DMS114 treated with DMSO at 0.1 percent for 48 hours (cell line): ENCODE results near the gene PLXNB1.

Source experiments
- DNase-seq: peaks from one replicate; lab custom pipeline; 2025; ENCODE audit not compliant: unreplicated experiment; lab: John Stamatoyannopoulos, UW

The PLXNB1 gene

DNA sequence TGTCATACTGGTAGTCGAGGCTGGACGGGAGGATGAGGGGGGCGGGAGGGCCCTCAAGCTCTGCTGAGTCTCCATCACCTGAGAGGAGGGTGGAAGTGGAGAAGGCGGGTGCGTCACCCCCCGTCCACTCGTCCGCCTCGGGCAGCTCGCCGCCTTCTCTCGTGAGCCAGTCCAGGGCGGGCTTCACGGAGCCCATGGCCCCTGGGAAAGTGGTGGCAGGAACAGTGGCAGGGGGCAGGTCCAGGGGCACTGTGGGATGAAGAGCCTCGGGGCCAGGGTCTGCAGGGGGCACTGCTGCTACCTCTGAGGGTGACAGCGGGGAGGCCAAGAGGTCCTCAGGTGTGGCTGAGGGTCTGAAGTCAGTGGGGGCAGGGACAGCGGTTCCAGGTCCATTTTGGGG is 10.3 kb downstream of the PLXNB1 start:
- DNase-seq, result no peak

DNA sequence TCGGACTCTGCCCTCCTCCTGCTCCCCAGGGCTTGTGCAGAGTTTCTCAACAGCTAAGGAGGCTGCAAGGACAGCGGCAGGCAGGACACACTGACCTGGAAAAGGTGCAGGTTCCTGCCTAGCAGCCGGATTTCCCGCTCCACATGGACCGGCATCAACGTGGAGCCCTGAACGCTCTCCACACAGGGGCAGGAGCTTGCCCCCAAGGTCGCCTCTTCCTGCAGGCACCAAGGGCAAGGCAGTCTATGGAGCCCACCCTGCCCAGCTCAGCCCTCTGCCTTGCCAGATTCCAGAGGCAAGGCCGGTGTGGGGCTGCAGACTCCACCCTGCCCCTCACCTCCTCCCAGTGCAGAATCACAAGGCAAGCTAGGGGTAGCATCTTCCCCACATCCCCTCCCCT is 10.7 kb downstream of the PLXNB1 start:
- no peak for DNase-seq

DNA sequence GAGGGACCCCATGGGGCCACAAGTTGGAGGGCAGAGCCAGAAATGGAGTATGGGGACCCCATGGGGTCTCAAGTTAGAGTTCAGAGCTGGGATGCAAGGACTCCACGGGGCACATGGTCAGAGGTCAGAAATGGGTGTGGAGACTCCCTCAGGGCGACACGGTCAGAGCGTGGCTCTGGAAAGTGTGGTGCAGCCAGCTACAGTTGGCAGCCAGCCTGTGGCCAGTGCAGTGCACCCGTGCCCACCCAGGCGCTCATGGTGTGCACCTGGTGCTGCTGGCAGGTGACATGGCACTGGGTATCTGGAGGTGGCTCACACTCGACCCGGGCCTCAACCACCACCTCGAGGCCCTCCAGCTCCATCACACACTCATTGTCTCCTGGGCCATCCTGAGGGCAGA is 11.2 kb downstream of the PLXNB1 start:
- DNase-seq, result no peak

DNA sequence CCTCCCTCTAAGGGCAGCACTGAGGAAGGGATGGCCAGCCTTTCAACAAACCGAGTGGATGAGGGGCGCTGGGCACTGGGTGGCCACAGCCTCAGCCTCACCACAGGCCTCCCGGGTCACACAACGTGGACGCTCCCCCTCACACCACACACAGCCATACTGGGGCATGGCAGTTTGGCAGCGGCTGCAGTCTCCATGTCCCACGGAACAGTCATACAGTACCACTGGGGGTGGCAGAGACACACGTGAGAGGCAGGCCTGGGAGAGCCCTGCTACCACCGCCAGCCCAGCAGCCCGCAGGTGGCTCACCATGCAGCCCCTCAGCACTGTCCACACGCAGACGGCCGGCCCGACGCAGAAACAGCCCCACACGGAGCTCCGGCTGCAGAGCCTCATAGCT is 11.7 kb downstream of the PLXNB1 start:
- no peak for DNase-seq

DNA sequence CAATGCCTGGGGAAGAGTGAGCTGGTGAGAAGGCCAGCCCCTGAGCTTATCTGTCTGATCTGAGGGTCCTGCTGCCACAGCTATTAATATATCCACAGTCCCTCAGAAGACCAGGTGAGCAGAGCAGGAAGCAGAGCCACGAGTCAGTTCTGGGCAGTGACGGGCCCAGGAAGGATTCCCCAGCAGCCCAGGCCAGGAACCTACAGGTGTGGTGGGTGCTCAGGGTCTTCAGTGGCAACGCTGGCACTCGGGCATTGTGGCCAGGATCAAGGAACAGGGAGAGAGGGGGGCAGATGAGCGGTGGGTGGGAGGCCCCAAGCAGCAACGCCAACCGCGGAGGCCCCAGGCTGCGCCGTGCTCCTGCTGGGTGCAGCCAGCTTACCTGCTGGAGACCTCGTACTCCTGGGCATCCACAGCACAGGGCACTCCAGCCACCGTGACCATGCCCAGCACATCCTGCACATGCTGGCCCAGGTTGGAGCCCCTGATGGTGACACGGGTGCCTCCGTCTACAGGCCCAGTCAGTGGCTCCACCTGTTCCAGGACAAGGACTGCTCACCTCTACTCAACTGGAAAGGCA is 12.3 kb downstream of the PLXNB1 start:
- no peak for DNase-seq

DNA sequence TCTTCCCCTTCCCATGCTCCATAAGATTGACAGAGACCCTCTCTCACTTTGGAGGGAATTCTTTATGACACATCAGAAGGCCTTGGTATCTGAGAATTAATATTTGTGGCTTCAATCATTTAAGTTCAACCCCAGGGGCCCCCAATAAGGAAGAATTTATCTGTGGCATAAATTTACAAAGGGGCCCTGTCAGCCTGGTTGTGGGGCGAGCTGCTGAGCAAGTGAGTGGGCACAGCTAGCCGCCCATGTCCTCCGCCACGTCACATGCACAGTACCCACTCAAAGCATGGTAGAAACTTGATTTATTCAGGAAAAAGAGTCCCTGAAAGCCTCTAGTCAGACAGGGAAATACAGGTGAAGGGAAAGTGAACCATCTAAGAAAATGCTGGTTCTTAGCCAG is 13.3 kb downstream of the PLXNB1 start:
- DNase-seq, result no peak

DNA sequence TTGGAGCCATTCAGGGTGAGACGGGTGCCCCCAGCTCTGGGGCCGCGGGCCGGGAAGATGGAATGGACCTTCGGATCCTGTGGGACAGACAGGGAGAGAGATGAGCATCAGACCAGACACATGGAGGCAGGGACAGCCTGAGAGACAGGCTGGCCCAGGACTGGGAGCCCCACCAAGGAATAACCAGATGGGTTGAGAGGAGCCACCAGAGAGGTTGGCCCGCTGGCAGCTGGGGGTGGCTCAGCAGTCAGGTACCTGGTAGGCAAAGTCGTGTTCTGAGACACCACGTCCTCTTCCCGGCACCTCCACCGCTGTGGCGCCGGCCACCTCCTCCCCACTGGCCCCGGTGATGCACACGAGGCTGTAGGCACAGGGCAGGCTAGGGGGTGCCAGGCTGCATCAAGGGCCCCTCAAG is 13.8 kb downstream of the PLXNB1 start:
- DNase-seq, result no peak

DNA sequence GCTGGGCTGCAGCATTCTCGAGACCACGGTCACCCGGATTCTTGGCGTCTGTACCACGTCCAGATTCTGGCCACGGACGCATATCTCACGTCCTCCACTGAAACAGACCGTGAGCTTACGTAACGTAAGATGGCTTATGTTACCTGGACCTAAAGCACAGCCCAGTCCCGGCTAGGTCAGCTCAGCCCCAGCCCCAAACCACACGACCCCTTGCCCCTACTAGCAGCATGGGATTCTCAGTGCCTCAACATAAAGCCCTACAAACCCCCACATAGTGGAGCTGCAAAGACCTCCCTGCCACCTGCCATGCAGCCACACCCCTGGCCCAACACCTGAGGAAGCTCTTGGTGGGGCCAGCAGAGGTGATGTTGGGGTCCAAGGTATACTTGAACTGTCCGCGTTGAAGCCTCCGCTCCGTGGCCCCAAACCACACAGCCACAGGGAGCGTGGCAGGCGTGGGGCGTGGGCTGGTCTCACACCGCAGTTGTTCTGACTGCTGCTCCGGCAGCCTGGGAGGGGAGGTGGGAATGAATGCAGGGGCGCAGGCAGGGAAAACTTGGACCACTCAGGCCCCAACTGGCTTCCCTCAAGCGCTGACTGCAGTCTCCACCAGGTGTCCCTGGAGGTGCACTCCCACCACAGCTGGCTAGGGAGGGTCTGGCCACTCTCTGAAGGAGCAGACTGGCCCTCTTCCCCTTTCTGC is 14.5 kb downstream of the PLXNB1 start:
- DNase-seq, result no peak

DNA sequence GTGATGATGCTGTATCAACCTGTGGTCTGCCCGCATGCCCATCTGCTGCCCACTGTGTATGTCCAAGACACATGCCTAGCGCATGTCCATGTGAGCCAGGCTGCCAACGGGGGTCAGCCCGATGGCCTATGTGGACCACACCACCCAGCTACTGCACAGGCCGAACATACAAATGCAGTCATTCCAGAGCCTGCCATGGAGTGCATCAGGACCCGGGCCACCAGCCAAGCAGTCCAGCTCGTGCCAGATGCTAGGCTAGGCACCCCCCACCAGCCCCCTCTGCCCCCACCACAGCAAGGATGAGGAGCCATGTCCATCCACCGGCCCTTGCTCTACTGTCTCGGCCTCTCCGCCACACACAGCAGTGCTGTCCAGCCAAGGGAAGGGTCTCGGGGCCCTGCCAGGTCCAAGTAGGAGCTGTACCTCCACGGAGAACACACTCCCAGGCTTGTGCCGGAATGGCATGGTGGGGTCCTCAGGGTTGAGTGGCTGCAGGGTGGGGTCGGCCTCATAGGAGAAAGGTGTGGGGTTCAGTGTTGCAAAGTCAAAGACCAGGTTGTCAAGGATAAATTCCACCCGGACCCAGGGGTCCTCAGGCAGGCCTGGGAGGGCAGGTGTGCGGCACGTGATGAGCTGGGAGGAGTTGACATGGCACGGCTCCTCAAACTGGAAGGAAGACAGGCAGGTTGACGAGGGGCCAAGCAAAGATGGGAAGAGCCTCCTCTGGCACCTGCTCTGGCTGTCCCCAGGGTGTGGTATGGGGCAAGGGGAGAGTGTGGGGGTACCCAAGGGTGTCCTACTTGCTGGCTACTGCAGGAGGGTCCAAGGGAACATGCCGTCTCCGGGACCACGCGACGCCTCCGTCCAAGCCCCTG is 15.3 kb downstream of the PLXNB1 start:
- no peak for DNase-seq

DNA sequence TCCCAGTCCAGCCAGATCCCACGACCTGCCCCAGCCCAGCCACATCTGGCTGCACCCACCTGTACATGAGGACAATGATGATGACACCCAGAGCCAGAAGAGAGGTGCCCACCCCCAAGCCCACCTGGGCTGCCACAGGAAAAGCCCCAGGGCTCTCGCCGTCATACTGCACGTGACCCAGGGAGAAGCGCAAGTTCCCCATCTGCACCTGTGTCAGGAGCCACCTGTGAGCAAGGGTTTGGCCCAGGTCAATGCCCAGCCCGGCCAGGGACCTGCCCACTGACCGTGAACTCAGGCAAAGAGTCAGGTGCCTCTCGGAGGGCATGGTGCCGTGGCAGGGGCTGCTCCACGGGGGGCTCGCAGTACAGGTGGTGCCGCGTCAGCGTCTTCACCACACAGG is 16.3 kb downstream of the PLXNB1 start:
- no peak for DNase-seq

DNA sequence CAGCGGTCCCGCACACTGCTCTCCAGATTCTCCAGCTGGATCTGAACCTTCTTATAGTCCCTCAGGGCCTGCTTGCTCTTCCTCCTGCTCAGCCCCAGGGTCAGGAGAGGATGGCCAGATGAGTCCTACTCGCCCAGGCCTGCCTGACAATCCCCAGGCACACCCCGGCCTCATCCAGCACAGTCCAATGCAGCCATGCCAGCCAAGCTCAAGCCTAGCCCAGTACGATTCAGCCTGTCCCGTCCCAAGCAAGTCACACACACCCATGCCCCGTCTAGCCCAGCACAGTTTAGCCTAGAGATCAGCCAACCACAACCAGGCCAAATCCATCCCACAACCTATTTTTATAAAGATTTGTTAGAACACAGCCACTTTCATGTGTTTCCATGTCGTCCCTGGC is 16.8 kb downstream of the PLXNB1 start:
- no peak for DNase-seq

DNA sequence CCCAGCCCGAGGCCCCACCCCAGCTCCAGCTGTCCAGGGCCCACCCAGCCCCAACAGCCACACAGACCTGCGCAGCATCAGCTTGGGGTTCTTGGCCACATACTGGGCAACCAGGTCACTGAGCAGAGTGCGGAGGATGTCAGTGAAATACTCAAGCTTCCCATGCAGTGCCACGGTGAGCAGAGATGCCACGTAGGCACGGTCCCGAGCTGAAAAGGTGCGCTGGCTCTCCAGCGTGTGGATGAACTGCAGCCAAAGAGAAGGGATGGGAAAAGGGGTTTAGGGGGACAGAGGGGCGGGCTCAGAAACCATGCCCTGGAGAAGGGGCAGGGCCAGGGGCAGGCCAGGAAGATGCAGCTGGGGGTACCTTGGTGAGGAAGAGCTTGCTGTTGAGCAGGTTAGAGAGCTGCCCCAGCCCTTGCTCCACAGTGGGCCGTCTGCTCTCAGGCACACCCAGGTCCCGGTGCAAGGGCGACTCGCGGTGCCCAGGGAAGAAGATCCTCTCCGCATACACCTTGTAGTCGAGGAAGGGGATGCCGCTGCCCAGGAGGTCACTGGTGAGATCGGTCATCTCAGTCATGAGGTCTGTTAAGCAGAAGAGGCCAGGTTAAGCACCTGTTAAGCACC is 17.4 kb downstream of the PLXNB1 start:
- DNase-seq, result no peak

DNA sequence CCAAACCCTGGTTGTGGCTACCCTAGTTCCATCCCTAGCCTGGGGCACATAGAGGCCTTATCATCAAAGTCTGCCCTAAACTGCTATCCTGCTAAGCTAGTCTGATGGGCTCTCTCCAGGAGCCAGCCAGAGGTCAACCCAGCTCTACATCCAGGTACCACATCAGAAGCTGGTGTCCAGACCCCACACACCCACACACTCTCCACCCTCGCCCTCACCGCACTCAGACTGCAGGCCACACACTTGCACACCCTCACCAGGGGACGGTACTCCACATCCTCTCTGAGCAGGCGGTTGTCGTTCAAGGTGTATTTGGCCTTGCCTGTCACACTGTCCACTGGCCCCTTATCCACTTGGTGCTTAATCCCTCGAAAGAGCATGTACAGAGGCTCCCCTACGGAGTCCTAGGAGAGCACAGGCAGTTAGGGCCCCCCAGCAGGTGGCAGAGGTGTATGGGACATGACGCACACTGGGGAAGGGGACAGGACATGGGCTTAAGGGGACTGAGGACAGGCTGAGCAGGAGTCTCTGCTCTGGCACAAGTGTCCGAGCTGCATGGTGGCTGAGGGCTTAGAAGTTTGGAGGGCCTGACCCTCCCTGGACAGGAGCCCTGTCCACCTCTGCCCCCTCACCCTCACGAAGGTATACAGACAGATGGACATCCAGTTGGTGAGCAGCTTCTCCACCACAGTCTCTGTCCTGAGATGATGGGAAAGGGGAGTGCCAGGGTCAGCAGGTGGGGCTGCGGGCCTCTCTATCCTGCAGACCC is 18.1 kb downstream of the PLXNB1 start:
- no peak for DNase-seq

DNA sequence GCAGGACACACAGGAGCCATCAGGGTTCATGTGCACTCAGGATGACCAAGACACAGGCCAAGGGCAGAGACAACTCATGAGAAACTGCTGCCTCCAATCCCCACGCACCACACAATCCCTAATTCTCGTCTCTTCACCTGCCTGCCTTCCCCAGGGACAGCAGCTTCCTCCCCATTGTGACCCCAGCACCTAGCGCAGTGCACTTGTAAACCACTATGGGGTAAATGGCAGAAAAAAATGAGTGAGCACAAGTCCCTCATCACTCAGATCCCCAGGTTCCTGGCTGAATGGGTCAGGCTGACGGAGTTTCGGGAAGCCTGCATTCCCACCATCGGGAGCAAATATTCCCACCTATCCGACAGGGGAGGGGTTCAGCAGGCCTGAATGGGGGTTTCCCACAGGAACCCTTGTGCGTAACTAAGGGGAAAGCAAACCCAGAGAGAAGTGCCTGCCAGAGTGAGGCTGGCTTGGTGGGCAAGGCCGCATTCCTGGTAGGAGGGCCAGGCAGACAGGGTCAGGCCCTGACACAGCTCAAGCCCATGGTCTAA is 18.8 kb downstream of the PLXNB1 start:
- DNase-seq, result no peak

DNA sequence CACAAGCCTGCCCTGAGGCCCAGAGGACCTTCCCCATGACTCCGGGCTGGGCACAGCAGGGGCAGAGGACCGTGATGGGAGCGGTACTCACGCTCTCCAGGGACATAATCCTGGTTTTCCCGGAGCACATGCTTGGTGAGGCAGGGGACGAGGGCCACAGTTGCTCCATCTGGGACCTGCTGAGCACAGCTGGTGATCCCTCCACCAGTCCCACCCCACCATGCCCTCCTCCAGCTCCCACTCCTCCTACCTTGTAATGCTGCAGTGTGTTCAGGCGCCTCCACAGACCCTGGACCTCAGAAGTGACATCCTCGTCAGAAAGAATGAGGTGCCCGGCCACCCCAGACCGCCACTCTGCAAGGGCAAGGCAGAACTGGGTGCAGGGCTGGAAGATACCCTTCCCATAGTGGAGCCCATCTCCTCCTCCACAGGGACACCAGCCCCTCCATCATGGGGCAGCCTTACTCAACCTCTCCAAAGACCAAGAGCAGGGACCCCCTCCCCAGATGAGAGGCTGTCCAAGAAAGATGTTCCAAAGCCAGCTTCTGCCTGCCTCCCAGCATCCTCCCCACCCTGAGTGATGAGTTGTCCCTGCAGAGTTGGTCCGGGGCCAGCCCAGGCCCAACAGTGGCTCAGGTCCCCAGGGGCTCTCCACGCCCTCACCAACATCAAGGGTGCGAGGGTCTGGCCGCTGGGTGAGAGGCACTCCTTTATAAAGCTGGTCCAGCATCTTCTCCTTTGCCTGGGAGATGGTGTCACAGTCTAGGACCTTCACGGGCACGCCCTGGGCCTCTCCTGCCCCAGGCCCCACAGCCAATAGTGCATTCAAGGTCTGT is 19.5 kb downstream of the PLXNB1 start:
- no peak for DNase-seq

DNA sequence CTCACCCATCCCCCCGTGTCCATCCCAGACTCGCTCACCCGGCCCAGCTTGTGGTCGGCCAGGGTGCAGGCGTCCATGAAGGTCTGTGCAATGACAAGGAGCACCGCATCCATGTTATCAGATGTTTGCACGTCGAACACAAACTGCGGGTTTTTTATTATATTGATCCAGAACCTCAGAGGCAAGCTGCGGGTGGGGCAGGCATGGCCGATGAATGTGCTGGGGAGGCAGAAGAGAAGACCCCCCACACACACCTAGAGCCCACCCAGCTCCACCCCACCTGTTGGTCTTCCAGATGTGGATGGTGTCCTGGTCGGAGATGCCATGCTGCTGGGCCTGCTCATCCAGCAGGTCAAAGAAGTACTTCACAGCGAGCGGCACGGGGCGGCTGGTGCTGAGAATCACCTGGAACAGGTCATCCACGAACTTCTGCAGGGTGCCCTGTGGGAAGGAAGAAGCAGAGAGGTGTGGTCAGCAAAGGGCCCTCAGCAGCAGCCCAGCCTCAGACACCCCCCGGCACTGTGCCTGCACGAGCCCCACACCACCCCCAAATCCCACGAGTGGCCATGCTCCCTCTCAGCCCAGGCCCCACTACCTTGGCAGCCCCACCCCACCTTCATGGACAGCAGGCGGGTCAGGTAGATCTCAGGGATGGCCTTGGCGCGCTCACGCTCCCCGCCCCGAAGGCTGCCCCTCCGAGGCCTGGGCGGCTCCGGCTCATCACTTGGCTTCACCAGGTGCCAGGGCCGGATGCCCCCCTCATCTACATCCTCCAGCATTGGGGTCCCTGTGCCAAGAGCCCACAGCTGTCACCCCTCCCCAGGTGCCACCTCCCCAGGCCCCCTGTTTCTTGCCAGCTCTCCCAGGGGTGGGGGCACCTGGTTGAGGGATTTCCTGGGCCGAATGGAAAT is 20.3 kb downstream of the PLXNB1 start:
- no peak for DNase-seq

DNA sequence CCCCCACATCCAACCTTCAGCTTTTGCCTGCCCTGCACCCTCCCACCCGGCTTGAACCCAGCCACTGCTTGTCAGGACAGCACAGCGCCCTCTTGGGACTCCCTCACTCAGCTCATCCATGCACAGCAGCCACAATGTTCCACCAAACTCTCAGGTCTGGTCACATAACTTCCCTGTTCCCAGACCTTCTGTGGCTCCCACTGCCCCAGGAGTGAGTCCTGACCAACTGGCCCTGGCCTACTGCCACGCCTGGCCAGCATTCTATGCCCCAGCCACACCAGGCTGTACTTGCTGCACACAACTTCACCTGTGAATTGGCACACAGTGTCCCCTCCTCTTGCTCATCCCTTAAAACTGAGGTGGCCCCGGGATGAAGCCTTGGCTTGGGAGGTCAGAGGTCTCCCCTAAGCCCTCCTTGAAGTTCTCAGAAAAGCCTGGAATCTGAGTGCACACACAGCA is 21.0 kb downstream of the PLXNB1 start:
- no peak for DNase-seq

DNA sequence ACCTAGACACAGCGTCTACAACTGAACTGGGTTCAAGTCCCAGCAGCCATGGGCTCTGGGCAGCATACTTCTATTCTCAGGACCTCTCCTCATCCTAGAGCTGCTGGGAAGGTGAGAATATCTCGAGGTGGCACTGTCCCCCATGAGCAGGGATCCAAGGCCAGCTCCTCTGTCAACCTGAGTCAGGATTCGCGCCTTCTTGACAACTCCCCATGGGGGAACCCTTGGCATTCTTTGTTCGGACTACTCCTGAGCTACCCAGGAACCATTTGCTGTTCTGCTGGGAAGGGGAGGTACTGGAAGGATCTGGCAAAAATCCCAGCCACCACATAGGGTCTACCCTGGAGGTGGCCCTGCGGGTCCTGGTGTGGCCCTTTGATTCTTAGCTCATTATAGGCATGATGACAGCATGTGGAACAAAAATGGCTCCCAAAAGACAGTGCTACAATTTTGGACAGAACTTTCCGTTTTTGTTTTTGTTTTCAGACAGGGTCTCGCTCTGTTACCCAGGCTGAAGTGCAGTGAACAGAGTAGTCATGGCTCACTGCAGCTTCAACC is 22.3 kb downstream of the PLXNB1 start:
- DNase-seq, result no peak
